Thyroid gland (tissue), 4 donors: Measurements from ENCODE around the gene MAK.

Source experiments
- POLR2A ChIP-seq, 2 donors: fragments of 450-650 bp; IDR thresholded peaks; one replicate each; pipeline ENCODE4 v1.6.1; 2017; ENCODE audit warnings: antibody characterized with exemption in 2 of 2, mild to moderate bottlenecking in 2 of 2, moderate library complexity in 1 of 2
- TF ChIP-seq, protein P1 (sequence below), 6 experiments: fragments of 200-600 bp in 3 of 6; fragments of 450-650 bp in 3 of 6; sonication (generic) in 3 of 6; IDR thresholded peaks; one replicate each; pipeline ENCODE4 v1.5.1; 2016 to 2019; ENCODE audit warnings: antibody characterized with exemption in 6 of 6, mild to moderate bottlenecking in 2 of 6, inconsistent platforms in 1 of 6, moderate library complexity in 1 of 6

DNA sequence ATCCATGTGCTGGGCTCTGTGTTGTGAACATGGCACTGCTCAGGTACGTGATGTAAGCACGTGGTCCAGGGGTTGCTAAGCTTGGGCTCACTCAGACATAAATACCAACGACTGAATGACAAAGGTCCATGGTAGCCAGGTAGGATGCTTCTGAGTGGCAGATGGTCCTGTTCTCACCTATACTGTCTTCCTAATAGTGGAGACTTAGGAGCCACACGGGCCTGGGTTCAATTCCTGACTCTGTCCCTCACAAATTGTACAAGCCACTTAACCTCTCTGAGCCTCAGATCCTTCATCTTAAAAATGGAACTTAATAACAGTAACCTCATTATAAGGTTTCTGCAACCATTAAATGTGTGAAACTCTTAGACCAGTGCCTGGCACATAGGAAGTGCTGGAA is 36.7 kb upstream of the MAK start:
- TF ChIP-seq, protein P1, sequence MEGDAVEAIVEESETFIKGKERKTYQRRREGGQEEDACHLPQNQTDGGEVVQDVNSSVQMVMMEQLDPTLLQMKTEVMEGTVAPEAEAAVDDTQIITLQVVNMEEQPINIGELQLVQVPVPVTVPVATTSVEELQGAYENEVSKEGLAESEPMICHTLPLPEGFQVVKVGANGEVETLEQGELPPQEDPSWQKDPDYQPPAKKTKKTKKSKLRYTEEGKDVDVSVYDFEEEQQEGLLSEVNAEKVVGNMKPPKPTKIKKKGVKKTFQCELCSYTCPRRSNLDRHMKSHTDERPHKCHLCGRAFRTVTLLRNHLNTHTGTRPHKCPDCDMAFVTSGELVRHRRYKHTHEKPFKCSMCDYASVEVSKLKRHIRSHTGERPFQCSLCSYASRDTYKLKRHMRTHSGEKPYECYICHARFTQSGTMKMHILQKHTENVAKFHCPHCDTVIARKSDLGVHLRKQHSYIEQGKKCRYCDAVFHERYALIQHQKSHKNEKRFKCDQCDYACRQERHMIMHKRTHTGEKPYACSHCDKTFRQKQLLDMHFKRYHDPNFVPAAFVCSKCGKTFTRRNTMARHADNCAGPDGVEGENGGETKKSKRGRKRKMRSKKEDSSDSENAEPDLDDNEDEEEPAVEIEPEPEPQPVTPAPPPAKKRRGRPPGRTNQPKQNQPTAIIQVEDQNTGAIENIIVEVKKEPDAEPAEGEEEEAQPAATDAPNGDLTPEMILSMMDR (IDR thresholded peaks at IDR 0.05): no peak
- TF ChIP-seq POLR2A (IDR thresholded peaks at IDR 0.05): no peak
